Activated CD8-positive, alpha-beta T cell treated with anti-CD3 and anti-CD28 coated beads for 36 hours (primary cell): ENCODE measurements around the gene ARPC1A. TPM values are rescaled to one million over a fixed set of nuclear protein-coding genes. Genes with fewer than 3 reads are reported as not detected.

Experiments used
- ATAC-seq: fragments of 200-7000 bp; cut with Tn5 transposase; one replicate; pipeline ENCODE4 v1.10.0; 2021; ENCODE audit warnings: mild to moderate bottlenecking, moderate library complexity
- CTCF ChIA-PET: fragments of 350-600 bp; sonication (Branson Sonifier 250); formaldehyde crosslinking; loops from one replicate; lab custom pipeline; 2021; ENCODE audit warnings: antibody characterized with exemption; lab: Charles Lee
- POLR2A ChIA-PET: fragments of 350-600 bp; sonication (Branson Sonifier 250); formaldehyde crosslinking; loops from one replicate; lab custom pipeline; 2021; ENCODE audit warnings: antibody characterized with exemption; lab: Charles Lee
- DNase-seq: peaks from one replicate; pipeline ENCODE4 v3.0.0-alpha.2; 2020
- H3K27ac Mint-ChIP-seq: one replicate; pipeline ENCODE4 v1.8.0; 2021; ENCODE audit warnings: mild to moderate bottlenecking, mixed read lengths
- H3K27me3 Mint-ChIP-seq: one replicate; pipeline ENCODE4 v1.8.0; 2021; ENCODE audit warnings: mixed read lengths
- H3K36me3 Mint-ChIP-seq: one replicate; pipeline ENCODE4 v1.8.0; 2021; ENCODE audit warnings: low read depth, mixed read lengths
- H3K4me1 Mint-ChIP-seq: one replicate; pipeline ENCODE4 v1.8.0; 2021; ENCODE audit warnings: low read depth, mixed read lengths
- H3K4me3 Mint-ChIP-seq: one replicate; pipeline ENCODE4 v1.8.0; 2021; ENCODE audit warnings: mild to moderate bottlenecking, moderate library complexity, mixed read lengths
- H3K9me3 Mint-ChIP-seq: one replicate; pipeline ENCODE4 v1.8.0; 2021; ENCODE audit warnings: mixed read lengths
- intact Hi-C: fragments of 100-400 bp; cut with micrococcal nuclease; formaldehyde crosslinking; loops from one replicate; pipeline ENCODE4 v1.10.0; 2022
- total RNA-seq, 2 experiments: library from RNA; stranded (reverse); gene quantifications; one replicate each; pipeline ENCODE4 v1.2.3, GENCODE V29; 2021
- TF ChIP-seq, protein P1 (sequence below): fragments of 200-600 bp; IDR thresholded peaks from one replicate; pipeline ENCODE4 v1.8.0; 2022; ENCODE audit warnings: antibody characterized with exemption, mild to moderate bottlenecking

Gene ARPC1A
- total RNA-seq, 2 experiments from 2014 or later, result 45.4 to 45.8 TPM

- Mint-ChIP-seq H3K27ac (no peak overlapping the region), H3K9me3 (no peaks in the 10 kb centered on the region), H3K4me3 (no peak overlapping the region), H3K4me1 (no peaks in the 10 kb centered on the region), H3K36me3 (no peaks in the 10 kb centered on the region), H3K27me3 (no peaks in the 10 kb centered on the region)
- DNase-seq (no peak), ATAC-seq (no peak)
- intact Hi-C loops, result no loop called here
- TF ChIP-seq, protein P1, sequence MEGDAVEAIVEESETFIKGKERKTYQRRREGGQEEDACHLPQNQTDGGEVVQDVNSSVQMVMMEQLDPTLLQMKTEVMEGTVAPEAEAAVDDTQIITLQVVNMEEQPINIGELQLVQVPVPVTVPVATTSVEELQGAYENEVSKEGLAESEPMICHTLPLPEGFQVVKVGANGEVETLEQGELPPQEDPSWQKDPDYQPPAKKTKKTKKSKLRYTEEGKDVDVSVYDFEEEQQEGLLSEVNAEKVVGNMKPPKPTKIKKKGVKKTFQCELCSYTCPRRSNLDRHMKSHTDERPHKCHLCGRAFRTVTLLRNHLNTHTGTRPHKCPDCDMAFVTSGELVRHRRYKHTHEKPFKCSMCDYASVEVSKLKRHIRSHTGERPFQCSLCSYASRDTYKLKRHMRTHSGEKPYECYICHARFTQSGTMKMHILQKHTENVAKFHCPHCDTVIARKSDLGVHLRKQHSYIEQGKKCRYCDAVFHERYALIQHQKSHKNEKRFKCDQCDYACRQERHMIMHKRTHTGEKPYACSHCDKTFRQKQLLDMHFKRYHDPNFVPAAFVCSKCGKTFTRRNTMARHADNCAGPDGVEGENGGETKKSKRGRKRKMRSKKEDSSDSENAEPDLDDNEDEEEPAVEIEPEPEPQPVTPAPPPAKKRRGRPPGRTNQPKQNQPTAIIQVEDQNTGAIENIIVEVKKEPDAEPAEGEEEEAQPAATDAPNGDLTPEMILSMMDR, result no peak
- ChIA-PET CTCF (interaction anchor here (1.2 kb wide), 1 partner anchor 9 kb away, joined by 3 read pairs; no protein-coding TSS in a partner anchor), POLR2A (interaction anchor here (0.6 kb wide), 1 partner anchor 257 kb away, joined by 3 read pairs; no protein-coding TSS in a partner anchor)
These were observed 24.2 kb upstream of the ARPC1A start for GRCh38 chr7:99301496-99301895.

- H3K27ac Mint-ChIP-seq, result no peak overlapping the region
- POLR2A ChIA-PET, result no interaction called here
These were observed 20.0 kb upstream of the ARPC1A start for GRCh38 chr7:99305473-99306260.

DNA sequence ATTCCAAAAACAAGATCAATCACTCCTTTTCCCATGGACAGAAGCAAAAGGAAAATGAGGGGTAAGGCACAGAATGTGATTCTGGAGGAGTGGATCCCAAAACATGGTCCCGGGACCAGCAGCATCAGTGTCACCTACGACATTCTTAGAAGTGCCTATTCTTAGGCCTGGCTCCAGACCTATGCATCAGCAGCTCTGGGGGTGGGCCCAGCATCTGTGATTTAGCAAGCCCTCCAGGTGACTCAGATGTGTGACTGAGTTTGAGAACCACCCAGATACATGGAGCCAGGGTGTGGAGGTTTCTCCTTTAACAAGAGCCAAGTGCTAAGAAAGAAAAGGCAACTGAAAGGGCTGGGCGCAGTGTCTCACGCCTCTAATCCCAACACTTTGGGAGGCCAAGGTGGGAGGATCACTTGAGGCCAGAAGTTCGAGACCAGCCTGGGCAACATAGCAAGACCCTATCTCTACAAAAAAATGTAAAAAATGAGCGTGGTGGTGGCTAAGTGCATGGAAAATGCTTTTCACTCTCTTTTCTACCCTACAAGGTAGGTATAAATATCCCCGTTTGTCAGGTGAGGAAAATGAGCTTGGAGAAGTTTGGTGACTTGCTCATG, 17.1 kb upstream of the ARPC1A start:
- Mint-ChIP-seq H3K27me3 (no peaks in the 10 kb centered on the region), H3K4me1 (peaks cover 6% of the 10 kb centered on the region), H3K27ac (no peak overlapping the region), H3K36me3 (no peaks in the 10 kb centered on the region), H3K4me3 (no peak overlapping the region), H3K9me3 (no peaks in the 10 kb centered on the region)
- CTCF ChIA-PET, result interaction anchor here (1.9 kb wide), 1 partner anchor 268 kb away, joined by 9 read pairs; no protein-coding TSS in a partner anchor
- peak; percentile 39 for ATAC-seq
- DNase-seq, result peak; percentile 34
- POLR2A ChIA-PET, result no interaction called here
- TF ChIP-seq, protein P1, result no peak
- intact Hi-C loops, result no loop called here

More at GRCh38 chr7:99305473-99306260, 20.0 kb upstream of the ARPC1A start:
- TF ChIP-seq, protein P1, result no peak
- ATAC-seq (no peak), DNase-seq (no peak)
- Mint-ChIP-seq H3K4me1 (no peaks in the 10 kb centered on the region), H3K36me3 (no peaks in the 10 kb centered on the region), H3K27me3 (no peaks in the 10 kb centered on the region), H3K9me3 (no peaks in the 10 kb centered on the region), H3K4me3 (no peak overlapping the region)
- CTCF ChIA-PET, result no interaction called here
- intact Hi-C loops, result no loop called here

DNA sequence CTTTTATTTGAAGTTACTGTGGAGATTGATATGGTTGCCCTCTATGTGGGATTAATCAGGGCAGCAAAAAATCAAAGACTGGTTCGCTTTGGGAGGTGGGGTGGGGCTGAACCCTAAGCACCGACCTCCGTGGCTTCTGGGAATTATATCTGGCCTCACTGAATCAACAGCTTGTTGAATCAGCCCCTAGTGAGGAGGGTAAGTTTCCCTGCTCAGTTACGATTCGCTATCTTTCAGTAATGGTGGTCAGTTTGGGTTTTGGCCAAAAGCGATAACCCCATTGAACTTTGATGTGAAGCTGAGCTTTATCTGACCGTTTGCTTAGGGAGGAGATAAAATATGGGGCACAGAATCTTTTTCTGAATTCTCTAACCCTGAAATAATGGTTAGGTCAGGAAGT, 16.6 kb upstream of the ARPC1A start:
- ChIA-PET CTCF (interaction anchor here (0.8 to 1.9 kb wide), 2 partner anchors 268 to 270 kb away, joined by 3 to 9 read pairs; no protein-coding TSS in a partner anchor), POLR2A (no interaction called here)
- no peaks in the 10 kb centered on the region for H3K36me3 Mint-ChIP-seq
- DNase-seq, result no peak
- ATAC-seq, result no peak
- H3K4me3 Mint-ChIP-seq, result no peak overlapping the region
- no peaks in the 10 kb centered on the region for H3K9me3 Mint-ChIP-seq
- H3K27ac Mint-ChIP-seq, result no peak overlapping the region
- peaks cover 6% of the 10 kb centered on the region for H3K4me1 Mint-ChIP-seq
- H3K27me3 Mint-ChIP-seq, result no peaks in the 10 kb centered on the region
- TF ChIP-seq, protein P1, result no peak
- intact Hi-C loops, result no loop called here
